Kidney tubule cell (primary cell): ENCODE data around the gene VCX3B.
"Not testable (repeated sequence)": the region's sequence is repeated elsewhere in the genome, so short reads cannot be mapped to it uniquely, and the experiment has no call there.

ENCODE experiments used
- DNase-seq: peaks from one replicate; pipeline ENCODE4 v3.0.0-alpha.2; 2018; ENCODE audit warnings: low spot score

Gene VCX3B

DNA sequence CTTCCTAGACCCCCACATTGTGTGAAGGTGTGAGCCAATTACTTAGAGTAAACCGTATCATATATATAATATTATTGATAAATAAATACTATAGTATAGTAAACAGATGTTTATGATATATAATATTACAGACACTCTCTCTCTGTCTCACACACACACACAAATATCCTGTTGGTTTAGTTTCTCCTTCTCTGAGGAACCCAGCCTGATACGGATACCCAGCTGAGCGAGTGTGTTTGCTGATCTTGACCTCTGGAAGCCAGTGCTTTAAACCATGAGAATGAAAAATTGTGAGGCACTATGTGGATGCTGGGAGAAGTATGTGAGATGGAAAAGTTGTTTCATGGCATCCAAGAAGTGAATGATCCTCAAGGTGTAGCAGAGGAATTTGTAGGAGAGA is at the start of gene VCX3B:
VCX3B (plus strand) TSS at position 301 of the 400 bp plus-strand sequence. CDS start 621 bp downstream, outside the sequence.
- DNase-seq = not testable (repeated sequence)

- DNase-seq = no peak
Measured at GRCh38 chrX:8418301-8418700, 46.3 kb upstream of the VCX3B start.

GRCh38 chrX:8424912-8425311 is 39.7 kb upstream of the VCX3B start:
- DNase-seq = no peak

- no peak for DNase-seq
Measured at GRCh38 chrX:8429692-8430249, 34.9 kb upstream of the VCX3B start.

- no peak for DNase-seq
Measured at GRCh38 chrX:8430444-8430843, 34.2 kb upstream of the VCX3B start.

- no peak for DNase-seq
Measured at GRCh38 chrX:8432396-8432795, 32.2 kb upstream of the VCX3B start.

GRCh38 chrX:8433109-8434062 is 31.2 kb upstream of the VCX3B start:
- DNase-seq = peak; percentile 2

DNA sequence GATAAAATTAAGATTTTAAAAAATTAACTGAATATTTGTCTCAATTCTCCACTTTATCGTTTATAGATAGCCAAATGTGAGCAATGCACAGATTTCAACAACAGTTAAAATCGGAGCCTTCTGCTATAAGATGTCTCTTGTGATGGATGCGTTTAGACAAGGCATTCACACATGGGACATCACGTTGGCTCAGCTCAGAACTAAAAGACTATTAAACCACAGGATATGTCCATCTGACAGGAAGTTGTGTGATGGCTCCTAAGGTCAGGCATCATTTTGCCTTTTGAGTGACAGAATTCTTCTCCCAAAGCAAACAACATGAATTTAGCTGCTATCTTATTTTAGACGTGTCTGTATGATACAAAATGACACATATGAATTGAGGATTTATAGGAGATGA is 17.3 kb upstream of the VCX3B start:
- no peak for DNase-seq

DNA sequence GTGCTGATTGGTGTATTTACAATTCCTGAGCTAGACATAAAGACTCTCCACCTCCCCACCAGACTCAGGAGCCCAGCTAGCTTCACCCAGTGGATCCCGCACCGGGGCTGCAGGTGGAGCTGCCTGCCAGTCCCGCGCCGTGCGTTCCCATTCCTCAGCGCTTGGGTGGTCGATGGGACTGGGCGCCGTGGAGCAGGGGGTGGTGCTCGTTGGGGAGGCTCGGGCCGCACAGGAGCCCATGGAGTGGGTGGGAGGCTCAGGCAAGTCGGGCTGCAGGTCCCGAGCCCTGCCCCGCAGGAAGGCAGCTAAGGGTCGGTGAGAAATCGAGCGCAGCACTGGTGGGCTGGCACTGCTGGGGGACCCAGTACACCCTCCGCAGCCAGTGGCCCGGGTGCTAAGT is 12.3 kb upstream of the VCX3B start:
- not testable (repeated sequence) for DNase-seq

- DNase-seq = no peak
Measured at GRCh38 chrX:8453611-8454010, 11.0 kb upstream of the VCX3B start.

DNA sequence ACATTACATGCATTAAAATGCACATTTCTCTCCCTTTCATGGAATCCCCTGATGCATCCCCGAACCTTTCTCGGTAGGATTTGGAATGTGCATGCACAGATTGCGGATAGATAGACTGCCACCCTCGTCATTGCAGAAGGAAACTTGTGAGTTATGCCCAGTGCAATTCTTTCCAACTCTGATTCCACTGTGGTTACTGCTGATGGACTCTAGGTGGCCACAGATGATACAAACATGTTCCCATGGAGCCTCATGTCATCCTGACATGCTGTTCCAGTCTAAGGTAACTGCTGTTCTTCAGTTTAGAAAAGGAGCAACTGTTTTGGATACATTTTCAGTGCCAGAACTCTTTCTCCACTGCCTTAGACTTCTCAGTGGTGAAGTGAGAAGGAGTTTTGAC is 9.1 kb upstream of the VCX3B start:
- DNase-seq = no peak

GRCh38 chrX:8462488-8462887 is 2.1 kb upstream of the VCX3B start:
- no peak for DNase-seq

DNA sequence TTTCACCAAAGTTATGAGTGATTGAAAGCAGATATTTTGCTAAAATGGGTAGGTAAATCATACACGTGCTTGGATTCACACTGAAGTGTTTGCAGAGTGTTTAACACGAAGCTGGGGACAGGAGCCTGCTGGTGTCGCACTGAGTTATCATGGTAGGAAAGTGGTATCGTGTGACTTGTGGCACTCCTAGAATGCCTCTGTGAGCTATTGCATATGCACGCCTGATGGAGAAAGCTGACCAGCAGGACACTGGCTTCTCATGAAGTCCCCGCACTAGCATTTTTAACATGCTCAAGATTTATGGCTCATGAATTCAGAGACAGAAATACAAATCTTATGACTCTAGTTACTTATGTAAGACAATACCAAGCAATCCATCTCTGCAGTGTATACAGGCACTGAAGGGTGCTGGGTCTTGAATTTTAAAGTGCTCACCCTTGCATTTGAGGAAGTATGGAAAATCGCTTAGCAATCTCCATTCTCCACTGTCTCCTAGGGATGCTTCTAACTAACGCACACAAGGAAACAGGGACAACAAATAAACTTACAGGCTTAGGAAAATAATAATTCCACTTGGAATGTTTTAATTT is 19.8 kb downstream of the VCX3B start:
- DNase-seq = no peak

DNA sequence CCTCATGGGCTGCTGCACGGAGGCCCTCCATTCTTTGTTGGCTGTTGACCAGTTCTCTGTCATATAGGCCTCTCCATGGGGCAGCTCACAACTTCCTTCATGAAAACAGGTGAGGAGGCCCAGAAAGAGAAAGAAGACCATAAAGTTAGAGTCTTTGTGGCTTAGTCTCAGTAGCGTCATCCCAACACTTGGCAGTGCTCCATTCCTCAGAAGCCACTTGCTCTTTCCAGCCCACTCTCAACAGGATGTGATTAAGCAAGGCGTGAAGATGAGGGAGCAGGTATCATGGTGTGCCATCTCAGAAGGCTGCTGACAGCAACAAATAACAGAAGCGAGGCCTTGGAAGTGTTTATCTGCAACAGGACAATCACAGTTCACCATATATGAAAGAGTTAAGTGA is 30.4 kb downstream of the VCX3B start:
- DNase-seq = not testable (repeated sequence)

DNA sequence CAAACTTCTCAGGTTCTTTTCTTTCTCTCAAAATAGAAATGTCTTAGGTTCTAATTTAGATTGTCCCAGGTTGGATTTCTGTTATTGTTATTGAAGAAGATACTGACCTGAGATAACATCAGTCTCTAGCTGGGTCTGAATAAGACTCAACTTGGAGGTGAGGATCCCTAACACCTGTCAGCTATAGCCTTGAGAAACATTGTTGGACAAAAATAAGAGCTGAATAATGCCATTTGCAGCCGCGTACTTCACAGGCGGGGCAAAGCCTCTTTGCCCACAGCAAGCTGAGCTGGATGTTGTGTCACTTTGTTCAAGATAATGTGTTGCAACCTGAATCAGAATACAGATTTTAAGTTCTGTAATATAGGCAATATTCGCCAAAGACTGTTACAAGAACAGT is 35.6 kb downstream of the VCX3B start:
- DNase-seq = no peak

DNA sequence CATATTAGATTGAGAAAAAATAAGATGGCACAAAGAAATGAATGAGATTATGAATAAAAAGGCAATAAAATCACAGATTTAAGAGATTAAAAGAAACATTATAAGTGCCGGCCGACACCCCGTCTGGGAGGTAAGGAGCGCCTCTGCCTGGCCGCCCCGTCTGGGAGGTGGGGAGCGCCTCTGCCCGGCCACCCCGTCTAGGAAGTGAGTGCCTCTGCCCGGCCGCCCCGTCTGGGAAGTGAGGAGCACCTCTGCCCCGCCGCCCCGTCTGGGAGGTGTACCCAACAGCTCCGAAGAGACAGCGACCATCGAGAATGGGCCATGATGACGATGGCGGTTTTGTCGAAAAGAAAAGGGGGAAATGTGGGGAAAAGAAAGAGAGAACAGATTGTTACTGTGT is 37.5 kb downstream of the VCX3B start:
- DNase-seq = not testable (repeated sequence)

DNA sequence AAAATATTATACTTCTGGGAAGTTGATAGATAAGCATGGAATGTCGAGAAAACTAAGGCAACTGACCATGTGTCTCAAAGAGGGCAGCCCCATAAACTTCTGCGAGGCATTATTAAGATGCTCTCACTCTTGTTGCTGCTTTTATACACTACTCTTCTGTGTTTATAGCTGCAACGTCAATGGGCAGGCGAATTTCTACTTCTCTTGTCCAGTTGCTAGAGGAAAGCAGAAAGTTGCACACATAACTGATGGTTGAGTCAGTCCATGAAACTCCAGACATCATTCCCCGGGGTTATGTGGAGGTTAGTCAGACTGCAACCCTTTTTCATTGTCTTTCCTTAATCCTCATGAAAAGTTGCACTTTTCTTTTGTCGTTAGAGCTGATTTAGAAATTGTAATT is 39.8 kb downstream of the VCX3B start:
- DNase-seq = peak; percentile 51
